ENCODE results near the gene ZNF418.
"Not testable (repeated sequence)": the region's sequence is repeated elsewhere in the genome, so short reads cannot be mapped to it uniquely, and the experiment has no call there.

Gene ZNF418

GRCh38 chr19:57934820-57935665 is at the start of gene ZNF418:
Gene ZNF418 (minus strand): TSS chr19:57935402. CDS start chr19:57933822, 1,580 bp downstream.
- FAIRE-seq, result no peak

DNA sequence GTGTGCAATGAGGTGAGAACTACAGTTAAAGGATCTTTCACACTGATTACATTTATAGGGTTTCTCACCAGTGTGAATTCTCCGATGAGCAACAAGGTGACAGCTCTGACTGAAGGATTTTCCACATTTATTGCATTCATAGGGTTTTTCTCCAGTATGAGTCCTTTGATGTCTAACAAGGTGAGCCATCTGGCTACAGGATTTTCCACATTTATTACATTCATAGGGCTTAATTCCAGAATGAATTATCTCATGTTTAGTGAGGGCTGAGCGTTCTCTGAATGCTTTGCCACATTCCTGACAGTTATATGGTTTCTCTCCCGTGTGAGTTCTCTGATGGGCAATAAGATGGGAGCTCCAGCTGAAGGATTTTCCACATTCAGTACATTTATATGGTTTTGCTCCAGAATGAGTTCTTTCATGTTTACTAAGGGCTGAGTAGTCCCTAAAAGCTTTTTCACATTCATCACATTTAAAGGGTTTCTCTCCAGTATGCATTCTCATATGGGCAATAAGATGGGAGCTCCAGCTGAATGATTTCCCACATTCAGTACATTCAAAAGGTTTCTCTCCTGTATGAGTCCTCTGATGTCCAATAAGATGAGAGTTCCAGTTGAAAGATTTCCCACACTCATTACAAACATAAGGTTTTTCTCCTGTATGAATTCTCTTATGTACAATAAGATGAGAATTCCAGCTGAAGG is 43.5 kb upstream of the ZNF418 start:
- FAIRE-seq, result no peak

DNA sequence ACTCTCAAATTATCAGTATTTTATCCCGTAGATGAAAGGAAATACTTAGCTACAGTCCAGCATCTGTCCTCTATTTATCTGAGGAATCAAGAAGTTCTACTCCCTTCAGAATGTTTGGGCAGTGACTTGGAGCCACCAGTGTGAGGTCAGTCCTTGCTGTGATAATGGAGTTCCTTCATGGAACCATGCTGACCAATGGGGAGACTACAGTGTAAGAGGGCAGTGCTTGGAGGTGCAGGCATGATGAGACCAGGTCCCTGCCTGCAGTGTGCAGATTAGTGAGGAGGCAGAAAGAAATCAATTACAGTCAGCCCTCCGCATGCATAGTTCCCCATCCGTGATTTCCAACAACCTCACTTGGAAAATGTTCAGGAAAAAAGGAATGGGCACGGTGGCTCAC is 39.2 kb upstream of the ZNF418 start, which contains the start of gene C19orf18:
C19orf18 (minus strand) TSS at position 101 of the 400 bp plus-strand sequence. CDS start 102 bp downstream, outside the sequence.
- FAIRE-seq, result no peak

GRCh38 chr19:57964761-57965160 is 29.6 kb upstream of the ZNF418 start:
- no peak for FAIRE-seq

- no peak for FAIRE-seq
These were observed 26.6 kb upstream of the ZNF418 start for GRCh38 chr19:57961785-57962184.

- no peak for FAIRE-seq
These were observed 19.8 kb upstream of the ZNF418 start for GRCh38 chr19:57954996-57955395.

DNA sequence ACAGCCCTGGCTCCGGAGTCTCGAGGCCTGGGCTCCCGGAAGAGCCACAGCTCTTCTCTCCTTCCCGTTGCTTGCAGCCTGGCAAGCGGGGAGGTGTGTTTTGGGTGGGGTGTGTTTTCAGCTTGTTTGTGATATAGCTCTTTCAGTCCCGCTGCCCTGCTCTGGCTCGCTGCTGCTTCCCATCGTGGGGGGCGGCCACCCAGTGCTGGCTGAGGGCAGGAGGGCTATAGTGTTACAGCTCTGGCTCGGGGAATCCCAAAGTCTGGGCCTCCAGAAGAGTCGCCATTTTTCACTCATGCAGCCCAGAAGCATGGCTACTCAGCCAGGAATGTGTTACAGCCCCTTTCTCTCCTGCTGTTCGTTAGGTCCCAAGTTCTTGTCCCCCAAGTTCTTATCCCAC is 14.5 kb upstream of the ZNF418 start:
- FAIRE-seq, result no peak

DNA sequence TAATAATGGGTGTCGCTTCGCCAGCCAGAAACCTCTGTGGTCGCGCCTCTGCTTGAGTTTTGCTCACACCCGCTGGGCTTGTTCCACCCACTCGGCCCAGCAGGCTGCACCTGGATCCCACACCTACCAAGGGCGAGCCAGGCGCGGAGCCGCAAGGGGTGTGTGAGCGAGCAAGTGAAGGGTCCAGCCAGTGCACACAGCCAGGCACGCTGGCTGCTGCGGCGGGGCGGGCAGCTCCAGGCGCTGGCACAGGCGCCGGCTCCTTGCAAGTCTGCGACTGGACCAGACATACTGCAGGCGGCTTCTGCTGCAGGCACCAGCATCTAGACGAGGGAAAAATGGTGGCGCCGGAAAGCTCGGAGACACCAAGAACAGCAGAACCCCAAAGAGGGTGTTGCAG is 14.1 kb upstream of the ZNF418 start:
- no peak for FAIRE-seq

- FAIRE-seq, result no peak
These were observed 12.4 kb upstream of the ZNF418 start, which contains the start of gene ZNF256 for GRCh38 chr19:57947419-57948134. Gene ZNF256 (minus strand): TSS chr19:57947706. CDS start chr19:57947474, 232 bp downstream.

DNA sequence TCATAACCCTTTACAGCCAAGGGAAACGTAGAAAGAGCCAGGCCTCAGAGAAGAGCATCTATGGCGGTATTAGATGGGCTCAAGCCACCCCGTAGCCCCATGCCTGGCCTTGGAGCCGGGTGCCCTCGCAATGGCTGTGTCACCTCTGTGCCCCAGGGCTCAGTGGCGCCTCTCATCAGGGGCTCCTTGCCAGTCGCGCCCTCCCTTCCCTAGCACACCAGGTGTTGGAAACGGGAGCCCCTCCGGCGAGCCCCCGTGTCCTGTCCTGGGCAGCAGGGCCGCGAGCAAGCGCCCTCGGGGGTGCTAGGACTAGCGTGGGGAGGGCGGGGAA is 11.9 kb upstream of the ZNF418 start:
- FAIRE-seq, result no peak

- no peak for FAIRE-seq
These were observed 11.1 kb upstream of the ZNF418 start for GRCh38 chr19:57946316-57946715.

DNA sequence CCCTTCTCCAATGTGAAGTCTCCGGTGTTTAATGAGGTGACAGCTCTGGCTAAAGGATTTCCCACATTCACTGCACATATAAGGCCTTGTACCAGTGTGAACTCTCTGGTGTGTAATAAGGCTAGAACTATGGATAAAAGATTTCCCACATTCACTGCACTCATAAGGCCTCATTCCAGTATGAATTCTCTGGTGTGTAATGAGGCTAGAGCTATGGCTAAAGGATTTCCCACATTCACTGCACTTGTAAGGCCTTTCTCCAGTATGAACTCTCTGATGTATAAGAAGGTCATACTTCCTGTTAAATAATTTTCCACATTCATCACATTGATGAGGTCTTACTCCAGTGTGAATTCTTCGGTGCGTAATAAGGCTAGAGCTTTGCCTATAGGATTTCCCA is 6.4 kb upstream of the ZNF418 start:
- no peak for FAIRE-seq

DNA sequence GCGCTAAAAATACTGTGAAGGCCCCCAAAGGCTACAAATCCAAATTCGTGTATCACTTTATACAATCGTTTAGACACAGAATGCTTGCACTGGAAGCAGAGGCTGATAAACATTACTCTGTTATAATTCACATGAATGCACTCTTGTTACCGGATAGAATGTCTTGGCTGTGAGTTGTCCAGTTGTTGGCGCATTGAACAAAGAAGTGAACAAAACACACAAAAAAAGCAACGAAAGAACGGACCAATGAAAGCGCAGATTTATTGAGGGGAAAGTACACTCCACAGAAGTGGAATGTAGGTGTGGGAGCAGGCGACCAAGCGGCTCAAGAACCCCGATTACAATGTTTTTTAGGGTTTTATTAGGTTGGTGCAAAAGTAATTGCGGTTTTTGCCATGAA is 529 bp upstream of the ZNF418 start:
- no peak for FAIRE-seq

DNA sequence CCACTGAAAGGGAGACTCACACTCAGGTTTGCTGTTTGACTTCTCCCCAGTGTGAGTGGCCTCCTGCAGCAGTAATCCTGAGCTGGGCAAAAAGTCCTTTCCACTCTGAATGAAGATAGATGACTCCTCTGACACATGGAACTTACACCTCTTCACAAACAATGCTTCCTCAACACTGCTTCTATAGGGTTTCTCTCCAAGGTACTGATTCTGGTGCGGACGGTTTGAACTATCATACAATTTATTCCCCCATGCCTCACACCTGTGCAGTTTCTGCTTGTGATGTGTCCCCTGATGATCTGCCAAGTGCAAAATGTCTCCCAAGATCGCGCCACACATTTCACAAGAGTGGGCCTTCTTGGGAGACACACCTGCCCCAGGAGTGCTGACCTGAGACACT is 7.6 kb downstream of the ZNF418 start:
- FAIRE-seq, result no peak

- not testable (repeated sequence) for FAIRE-seq
These were observed 18.8 kb downstream of the ZNF418 start, which contains the start of gene ZNF417 for GRCh38 chr19:57916168-57916995. Gene ZNF417 (minus strand): TSS chr19:57916592. CDS start chr19:57916411, 181 bp downstream.

DNA sequence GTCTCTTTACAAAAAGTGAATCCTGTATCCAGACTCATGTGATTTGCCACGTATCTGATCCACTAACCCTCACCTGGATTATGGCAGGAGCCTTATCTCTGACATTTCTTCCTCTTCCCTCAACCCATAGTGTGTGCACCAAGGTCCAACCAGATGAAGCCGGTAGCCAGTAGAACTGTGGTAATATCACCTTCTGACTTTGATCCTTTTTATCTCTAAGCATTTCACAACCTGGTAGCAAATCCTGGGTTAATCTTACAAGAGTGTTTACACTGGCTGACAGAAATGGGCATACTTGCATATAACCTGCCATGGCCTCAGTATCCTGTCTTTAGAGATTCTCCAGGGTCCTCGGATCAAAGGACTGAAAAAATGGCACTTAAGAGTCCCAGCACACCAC is 20.7 kb downstream of the ZNF418 start:
- no peak for FAIRE-seq

DNA sequence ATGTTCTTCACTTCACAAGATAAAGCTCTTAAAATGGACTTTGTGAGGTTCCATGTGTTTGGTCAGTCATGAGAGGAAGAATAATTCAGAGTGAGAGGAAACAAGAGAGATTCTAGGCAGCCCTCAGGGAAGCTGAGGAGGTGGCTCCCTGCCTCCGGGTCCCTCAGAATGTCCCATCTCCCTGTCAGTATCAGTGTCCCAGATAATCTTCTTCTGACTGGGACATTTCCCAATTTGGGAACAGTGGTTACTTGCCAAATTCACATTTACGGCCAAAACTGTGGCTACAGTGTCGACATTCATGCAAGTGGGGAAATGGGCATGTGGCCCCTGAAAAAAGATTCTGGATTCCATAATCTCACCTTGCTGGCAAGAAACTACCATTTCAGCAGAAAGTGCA is 27.8 kb downstream of the ZNF418 start:
- FAIRE-seq, result no peak

DNA sequence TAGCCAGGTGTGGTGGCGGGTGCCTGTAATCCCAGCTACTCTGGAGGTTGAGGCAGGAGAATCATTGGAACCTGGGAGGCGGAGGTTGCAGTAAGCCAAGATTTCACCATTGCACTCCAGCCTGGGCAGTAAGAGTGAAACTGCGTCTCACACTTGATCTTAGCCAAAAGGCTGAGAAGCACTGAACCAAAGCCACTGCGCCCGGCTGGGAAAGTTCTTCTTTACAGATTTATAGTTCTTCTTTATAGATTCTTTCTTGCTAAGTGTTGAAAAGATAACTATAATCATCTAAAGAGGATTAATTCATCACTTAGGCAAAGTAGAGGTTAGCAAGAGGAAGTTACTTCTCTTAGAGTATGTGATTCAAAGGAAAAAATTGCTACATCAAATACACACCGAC is 29.9 kb downstream of the ZNF418 start:
- no peak for FAIRE-seq

DNA sequence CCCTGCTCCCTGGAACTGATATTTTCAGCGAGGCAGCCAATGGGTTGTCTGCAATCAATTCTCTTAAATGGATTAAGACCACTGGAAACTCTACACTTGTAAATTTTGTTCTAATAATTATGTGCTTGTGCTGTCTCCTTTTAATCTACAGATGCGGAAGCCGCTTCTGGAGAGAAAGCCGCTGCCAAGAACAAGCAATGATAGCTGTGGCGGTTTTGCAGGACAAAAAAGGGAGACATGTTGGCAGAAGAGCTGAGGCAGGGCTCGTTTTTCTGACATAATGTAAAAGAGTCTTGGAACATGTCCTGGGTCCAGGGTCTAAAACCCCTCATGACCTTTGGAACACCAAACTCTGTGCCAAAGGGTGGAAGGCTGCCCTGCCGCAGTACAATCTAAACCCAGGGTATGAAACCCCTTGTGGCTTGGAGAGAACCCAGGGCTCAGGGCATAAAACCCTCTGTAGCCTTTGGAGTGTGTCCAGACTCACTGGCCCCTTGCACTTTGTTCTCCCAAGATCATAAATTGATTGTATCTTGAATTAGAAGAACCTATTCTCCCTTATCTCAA is 31.5 kb downstream of the ZNF418 start:
- FAIRE-seq, result no peak

- FAIRE-seq, result no peak
These were observed 34.9 kb downstream of the ZNF418 start for GRCh38 chr19:57900311-57900710.

GRCh38 chr19:57890706-57891105 is 44.5 kb downstream of the ZNF418 start:
- FAIRE-seq, result not testable (repeated sequence)

Data from colon (tissue), 2 donors.